ENCODE data around the gene SEC14L3. TPM values are rescaled to one million over a fixed set of nuclear protein-coding genes. Genes with fewer than 3 reads are reported as not detected.
"Not testable (repeated sequence)": the region's sequence is repeated elsewhere in the genome, so short reads cannot be mapped to it uniquely, and the experiment has no call there.

SEC14L3 gene
- total RNA-seq, 1 experiment from 2014 or later: not detected

DNA sequence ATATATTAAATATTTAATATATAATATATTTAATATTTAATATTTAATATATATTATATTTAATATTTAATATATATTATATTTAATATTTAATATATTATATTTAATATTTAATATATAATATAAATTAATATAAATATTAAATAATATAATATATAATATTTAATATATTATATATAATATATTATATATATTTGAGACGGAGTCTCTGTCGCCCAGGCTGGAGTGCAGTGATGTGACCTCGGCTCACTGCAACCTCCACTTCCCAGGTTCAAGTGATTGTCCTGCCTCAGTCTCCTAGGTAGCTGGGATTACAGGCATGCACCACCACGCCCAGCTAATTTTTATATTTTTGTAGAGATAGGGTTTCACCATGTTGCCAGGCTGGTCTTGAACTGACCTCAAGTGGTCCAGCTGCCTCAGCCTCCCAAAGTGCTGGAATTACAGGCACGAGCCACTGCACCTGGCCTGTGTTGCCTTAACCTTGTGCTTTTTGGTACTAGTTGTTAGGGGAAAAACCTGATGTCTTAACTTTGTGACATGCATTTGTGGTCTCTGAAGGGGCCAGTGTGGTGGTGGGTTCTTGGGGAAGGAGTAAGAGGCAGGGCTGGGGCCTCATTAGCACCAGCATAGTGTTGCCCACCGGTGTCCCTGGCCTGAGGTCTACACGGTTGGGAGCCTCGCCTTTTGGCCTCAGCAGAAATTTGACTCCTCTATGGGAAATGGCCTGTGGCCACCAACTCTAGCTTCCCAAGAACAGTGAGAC lies 16.6 kb downstream of the SEC14L3 start:
- in situ Hi-C loops (cut with HindIII; ENCODE audit: low pct_unique_long_range_greater_than_20kb, low sequenced_read_pairs): no loop called here
- DNase-seq (ENCODE audit: low read depth, low spot score): no peak

DNA sequence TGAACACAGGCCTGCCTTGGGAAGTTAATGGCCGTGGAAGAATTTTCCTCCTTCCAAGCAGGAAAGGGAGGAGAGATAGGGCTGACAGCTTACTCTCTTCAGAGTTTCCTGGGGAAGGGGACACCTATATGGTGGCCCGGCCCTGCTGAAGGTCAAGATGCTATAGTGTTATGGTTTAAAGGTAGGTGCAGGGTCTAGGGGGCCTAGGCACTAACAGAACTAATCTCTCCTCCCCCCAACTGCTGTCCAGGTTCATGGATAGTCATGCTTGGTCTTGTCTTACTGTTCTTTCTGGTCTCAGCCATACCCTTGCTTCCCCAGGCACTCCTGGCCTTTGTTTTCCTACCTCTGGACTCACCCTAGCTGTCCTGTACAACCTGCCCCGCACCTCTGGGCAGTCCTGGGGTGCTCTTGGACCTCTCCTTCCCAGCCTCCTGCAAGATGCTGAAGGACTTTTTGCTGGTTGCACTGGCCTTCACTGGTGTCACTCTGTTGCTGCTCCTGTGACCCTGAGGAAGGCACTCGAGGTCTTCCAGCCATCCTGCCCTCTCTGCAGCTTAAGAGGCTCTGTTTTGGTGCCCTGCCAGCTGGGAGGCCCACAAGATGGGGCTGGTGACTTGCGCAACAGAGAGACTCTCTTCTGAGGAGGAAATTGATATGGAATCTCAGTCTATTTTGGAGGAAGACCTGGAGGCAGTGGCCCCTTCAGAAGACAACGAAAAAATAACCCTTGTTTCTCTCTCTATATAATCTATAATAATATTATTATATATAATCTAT lies 17.9 kb downstream of the SEC14L3 start:
- in situ Hi-C loops (cut with HindIII; ENCODE audit: low pct_unique_long_range_greater_than_20kb, low sequenced_read_pairs): no loop called here

DNA sequence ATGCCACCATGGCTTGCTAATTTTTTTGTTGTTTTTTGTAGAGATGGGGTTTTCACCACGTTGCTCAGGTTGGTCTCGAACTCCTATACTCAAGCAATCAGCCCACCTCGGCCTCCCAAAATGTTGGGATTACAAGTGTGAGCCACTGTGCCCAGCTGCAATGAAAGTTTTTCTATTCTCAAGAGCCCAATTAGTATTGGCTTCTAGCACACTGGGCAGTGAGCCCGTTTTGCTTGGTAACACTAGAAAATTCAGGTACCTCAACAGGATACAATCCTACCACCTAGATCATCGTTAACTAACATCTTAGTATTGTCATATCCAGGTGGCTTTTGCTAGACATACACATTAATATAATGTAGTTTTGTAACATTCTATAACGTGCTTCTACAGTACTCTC lies 19.0 kb downstream of the SEC14L3 start:
- no peak for DNase-seq (ENCODE audit: low read depth, low spot score)
- in situ Hi-C loops (cut with HindIII; ENCODE audit: low pct_unique_long_range_greater_than_20kb, low sequenced_read_pairs): no loop called here

More for the DNA sequence above, 17.9 kb downstream of the SEC14L3 start:
- peak; percentile 33 for DNase-seq (ENCODE audit: low read depth, low spot score)

DNA sequence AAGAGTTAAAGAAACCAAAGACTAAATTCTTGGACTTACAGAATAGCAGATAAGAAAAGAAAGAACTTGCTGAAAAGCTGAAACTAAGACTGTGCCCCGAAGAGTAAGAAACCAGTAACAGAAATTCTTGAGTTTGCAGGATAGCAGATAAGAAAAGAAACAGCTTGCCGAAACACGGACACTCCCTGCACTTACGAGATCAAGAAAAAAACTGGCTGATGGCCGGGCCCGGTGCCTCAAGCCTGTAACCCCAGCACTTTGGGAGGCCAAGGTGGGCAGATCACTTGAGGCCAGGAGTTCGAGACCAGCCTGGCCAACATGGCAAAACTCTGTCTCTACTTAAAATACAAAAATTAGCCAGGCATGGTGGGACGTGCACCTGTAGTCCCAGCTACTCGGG lies 20.3 kb downstream of the SEC14L3 start:
- in situ Hi-C loops (cut with HindIII; ENCODE audit: low pct_unique_long_range_greater_than_20kb, low sequenced_read_pairs); DNase-seq (ENCODE audit: low read depth, low spot score): not testable (repeated sequence)

DNA sequence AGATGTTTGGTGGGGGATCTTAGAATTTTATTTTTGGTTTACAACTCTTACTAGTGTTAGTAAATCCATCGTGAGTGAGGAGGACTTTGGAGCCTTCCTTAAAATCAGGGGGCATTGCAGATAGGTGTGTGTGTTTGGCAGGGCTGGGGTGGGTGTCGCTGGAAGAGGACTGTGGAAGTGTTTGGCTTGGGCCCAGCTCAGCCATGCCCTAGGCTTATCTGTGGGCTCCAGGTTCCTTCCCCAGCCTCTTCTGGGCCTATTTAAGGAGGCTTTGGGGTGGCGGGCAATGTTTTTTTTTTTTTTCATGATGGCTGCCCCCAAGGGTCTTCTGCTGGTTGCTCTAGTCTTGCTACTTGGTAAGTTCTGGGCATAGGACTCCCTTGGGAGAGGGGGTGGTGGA lies 24.2 kb downstream of the SEC14L3 start:
- no peak for DNase-seq (ENCODE audit: low read depth, low spot score)
- in situ Hi-C loops (cut with HindIII; ENCODE audit: low pct_unique_long_range_greater_than_20kb, low sequenced_read_pairs): no loop called here

DNA sequence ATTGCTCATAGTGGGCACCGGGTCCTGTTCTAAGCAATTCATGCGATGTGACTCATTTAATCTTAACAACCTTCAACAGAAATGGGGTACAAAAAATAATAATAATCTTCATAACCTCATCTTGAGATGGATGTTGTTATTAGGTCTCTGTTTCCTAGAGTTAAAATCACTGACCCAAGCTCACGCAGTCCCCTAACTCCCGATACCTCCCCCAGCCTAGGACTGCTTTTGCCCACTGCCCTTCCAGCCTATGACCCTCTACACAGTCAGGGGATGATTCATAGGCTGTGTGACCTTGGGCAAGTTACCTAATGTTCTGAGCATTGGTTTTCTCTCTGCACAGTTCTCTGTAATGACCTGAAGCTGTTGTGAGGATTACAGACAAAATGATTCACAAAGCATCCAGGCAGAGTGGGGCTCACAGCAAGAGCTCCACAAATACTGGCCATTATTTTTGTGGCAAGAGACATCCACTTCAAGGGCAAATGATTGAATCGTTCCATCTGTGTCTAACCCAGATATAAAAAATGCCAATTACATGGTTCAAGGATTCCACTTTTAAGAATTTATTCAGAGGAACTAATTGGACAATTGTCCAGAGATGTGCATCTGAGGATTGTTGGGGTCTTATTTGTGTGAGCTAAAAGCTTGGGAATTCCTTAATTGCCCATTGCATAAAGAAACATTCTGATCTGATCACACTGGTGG lies 26.2 kb downstream of the SEC14L3 start:
- in situ Hi-C loops (cut with HindIII; ENCODE audit: low pct_unique_long_range_greater_than_20kb, low sequenced_read_pairs): no loop called here
- DNase-seq (ENCODE audit: low read depth, low spot score): no peak

DNA sequence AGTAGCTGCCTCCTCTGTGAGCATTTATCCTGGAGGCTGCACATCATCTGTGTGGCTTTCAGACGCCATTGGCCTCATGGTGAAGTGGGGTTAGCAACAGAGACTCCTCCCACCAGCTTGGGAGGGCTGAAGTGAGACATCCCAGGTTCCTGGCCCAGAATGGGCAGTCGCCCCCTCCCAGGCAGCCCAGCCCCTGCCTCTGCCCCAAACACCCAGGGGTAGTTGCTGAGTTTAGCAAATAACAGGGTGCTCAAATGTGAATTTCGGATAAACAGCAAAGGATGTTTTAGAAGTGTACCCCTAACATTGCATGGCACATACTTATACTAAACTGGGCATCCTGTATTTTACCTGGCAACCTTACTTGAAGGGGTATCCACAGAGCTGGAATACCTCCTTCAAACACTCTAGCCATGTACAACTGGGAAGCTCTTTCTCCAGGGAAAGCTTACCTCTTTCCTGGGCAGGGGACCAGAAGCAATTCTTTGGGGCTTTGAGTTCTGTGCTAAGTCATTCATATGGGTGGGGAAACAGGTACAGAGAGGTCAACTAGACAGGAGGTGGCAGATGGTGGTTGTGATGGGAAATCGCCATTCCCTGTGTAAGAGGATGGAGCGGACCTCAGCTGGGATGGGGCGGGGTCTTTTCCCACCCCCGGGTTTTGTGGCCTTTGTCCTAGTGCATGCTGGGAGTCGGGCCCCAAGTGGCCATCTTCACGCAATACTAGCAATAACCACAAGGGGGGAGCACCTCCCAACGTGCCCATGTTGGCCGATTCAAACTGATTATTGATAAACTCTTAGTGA lies 27.0 kb downstream of the SEC14L3 start:
- DNase-seq (ENCODE audit: low read depth, low spot score): peak; percentile 82
- in situ Hi-C loops (cut with HindIII; ENCODE audit: low pct_unique_long_range_greater_than_20kb, low sequenced_read_pairs): no loop called here

DNA sequence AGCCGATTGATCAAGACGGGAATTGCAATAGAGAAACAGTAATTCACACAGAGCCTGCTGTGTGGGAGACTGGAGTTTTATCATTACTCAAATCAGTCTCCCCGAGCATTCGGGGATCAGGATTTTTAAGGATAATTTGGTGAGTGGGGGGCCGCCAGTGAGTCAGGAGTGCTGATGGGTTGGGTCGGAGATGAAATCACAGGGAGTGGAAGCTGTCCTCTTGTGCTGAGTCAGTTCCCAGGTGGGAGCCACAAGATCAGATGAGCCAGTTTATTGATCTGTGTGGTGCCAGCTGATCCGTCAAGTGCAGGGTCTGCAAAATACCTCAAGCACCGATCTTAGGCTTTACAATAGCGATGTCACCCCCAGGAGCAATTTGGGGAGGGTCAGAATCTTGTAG lies 30.7 kb downstream of the SEC14L3 start:
- in situ Hi-C loops (cut with HindIII; ENCODE audit: low pct_unique_long_range_greater_than_20kb, low sequenced_read_pairs): no loop called here
- DNase-seq (ENCODE audit: low read depth, low spot score): no peak

DNA sequence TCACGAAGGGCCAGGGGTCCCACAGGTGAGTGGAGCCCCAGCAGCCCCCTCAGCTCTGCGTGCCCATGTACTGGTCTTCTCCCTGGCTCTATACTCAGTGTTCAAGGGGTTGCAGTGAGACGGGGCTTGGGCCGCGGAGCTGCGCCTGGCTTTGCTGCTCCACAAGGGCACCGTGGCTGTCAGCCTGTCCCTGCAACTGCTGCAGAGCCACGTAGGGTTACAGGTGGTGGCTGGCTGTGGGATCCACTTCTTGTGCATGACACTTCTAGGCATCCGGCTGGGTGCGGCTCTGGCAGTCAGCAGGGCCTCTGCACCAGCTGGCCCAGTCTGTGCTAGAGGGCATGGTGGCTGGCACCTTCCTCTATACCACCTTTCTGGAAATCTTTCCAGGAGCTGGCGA lies 32.0 kb downstream of the SEC14L3 start:
- DNase-seq (ENCODE audit: low read depth, low spot score): no peak
- in situ Hi-C loops (cut with HindIII; ENCODE audit: low pct_unique_long_range_greater_than_20kb, low sequenced_read_pairs): no loop called here

DNA sequence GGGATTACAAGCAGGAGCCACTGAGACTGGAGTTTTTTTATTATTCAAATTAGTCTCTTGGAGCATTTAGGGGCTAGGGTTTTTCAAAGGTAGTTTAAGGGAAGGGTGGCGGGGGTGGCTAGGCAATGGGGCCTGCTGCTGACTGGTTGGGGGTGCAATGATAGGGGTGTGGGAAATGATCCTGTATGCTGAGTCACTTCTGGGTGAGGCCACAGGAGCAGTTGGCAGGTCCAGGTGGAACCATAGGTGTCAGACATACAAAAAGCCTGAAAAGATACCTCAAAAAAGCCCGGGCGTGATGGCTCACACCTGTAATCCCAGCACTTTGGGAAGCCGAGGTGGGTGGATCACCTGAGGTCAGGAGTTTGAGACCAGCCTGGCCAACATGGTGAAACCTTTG lies 32.6 kb downstream of the SEC14L3 start:
- no peak for DNase-seq (ENCODE audit: low read depth, low spot score)
- in situ Hi-C loops (cut with HindIII; ENCODE audit: low pct_unique_long_range_greater_than_20kb, low sequenced_read_pairs): no loop called here

DNA sequence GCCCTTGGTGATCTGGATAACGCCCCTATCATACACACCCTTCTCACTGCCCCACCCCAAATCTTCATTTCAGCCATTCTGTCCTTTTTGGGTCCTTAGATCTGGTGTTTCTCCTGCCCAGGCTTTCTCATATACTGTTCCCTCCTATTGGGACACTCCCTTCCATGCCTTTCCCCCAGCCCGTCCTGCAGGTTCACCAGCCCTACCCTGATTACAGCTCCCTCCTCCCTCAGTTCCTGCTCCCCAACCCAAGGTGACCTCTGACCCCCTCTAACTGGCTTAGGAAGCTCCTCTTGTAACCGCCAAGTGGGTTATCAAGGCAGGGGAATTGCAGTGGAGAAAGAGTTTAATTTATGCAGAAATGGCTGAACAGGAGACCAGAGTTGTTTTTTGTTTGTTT lies 33.3 kb downstream of the SEC14L3 start:
- DNase-seq (ENCODE audit: low read depth, low spot score): no peak
- in situ Hi-C loops (cut with HindIII; ENCODE audit: low pct_unique_long_range_greater_than_20kb, low sequenced_read_pairs): no loop called here

DNA sequence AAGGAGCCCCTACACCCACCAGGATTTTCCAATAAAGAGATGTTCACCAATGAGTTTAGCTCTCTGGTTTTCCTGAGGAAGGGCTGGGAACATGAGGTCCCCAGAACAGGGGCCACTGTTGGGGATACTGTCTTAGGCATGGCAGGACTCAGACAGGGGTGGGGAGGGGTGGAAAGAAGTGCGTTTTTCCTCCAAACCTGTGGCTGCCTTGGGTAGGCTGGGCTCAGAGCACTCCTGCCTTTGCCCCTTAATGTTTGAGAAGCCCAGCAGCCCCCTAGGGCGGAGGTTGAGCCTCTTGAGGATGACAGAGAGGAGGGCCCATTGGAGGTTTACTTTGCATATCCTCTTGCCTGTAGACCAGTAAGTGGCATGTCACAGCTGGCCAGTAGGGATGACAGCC lies 35.6 kb downstream of the SEC14L3 start:
- no peak for DNase-seq (ENCODE audit: low read depth, low spot score)
- in situ Hi-C loops (cut with HindIII; ENCODE audit: low pct_unique_long_range_greater_than_20kb, low sequenced_read_pairs): no loop called here

DNA sequence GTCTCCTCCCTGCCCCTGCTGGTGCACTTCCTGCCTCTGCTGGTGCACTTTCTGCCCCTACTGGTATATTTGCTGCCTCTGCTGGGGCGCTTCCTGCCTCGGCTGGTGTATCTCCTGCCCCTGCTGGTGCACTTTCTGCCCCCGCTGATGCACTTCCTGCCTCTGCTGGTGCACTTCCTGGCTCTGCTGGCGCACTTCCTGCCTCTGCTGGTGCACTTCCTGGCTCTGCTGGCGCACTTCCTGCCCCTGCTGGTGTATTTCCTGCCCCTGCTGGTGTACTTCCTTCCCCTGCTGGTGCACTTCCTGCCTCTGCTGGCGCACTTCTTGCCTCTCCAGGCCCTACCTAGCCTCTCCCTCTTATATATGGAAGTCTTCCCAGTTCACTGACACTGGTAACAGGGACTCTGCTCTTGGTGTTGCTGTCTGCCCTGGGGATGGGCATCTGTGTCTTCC lies 36.1 kb downstream of the SEC14L3 start:
- in situ Hi-C loops (cut with HindIII; ENCODE audit: low pct_unique_long_range_greater_than_20kb, low sequenced_read_pairs): no loop called here
- no peak for DNase-seq (ENCODE audit: low read depth, low spot score)

DNA sequence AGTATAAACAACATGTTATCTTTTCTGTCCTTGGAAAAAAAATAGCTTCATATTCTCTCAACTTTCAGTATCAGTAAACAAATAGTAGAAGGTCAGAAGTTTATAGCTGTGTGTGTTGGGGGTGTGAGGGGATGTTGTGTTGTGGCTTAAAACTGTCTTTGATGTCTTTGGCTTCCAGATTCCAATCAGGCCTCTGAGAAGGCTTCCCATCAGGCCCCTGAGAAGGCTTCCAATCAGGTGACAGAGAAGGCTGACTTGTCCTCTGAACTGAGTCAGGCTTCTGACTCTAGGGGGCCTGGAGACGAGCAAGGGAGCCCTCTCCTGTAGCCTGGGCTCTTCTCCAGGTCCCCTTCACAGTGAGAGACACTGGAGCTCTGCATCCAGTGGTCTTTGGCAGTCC lies 37.0 kb downstream of the SEC14L3 start:
- in situ Hi-C loops (cut with HindIII; ENCODE audit: low pct_unique_long_range_greater_than_20kb, low sequenced_read_pairs): no loop called here
- no peak for DNase-seq (ENCODE audit: low read depth, low spot score)

DNA sequence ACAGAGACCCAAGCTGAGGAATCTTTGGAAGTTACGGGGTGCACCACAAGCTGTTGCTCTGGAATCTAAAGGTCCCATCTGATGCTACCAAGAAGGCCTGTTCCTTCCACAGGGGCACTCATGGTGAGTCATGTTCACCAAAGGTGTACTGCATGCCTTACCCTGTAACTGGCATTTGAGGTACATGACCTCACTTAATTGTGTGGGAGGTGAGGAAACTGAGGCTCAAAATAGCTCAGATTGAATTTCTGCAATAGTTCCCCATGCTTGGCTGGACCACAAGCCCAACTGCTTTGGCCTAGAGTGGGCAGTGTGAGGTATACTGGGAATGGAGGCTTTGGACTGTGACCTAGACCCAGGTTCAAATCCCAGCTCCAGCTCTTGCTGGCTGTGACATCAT lies 38.0 kb downstream of the SEC14L3 start:
- no peak for DNase-seq (ENCODE audit: low read depth, low spot score)
- in situ Hi-C loops (cut with HindIII; ENCODE audit: low pct_unique_long_range_greater_than_20kb, low sequenced_read_pairs): no loop called here

DNA sequence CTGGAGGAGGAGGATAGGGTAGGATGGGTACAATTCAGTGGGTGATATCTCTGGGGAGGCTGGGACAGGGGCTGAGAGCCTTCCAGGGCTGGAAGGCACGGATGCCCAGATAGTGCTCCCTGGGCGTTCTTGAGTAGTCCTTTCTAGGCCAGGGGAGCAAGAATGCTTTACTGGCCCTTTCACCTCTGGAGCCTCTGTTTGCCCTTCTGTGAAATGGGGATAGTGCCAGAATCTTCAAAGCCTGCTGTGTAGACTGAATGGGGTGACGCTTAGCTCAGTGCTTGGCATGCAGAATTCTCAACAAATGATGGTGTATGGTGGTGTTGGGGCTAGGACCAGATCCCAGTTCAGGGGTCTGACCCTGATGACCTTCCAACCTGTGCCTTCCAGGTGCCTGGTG lies 38.6 kb downstream of the SEC14L3 start:
- no peak for DNase-seq (ENCODE audit: low read depth, low spot score)
- in situ Hi-C loops (cut with HindIII; ENCODE audit: low pct_unique_long_range_greater_than_20kb, low sequenced_read_pairs): no loop called here

DNA sequence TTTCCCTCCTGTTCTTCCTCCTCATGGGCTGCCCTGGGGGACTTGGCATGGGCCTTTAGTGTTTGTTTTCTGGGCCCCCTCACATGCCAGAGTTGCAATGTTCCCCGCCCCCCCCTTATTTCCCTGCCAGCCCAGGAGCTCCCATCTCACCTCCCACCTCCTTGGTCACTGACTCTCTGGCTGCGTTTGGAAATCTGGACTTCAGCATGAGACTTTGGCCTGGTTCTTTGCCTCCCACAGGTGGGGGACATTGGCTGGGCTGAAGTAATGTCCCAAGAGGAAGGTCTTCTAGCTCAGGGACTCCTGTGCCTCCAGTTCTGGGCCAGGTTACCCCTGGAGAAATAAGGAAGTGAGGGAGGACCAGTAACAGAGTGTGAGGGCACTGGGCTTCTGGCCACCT lies 39.3 kb downstream of the SEC14L3 start:
- DNase-seq (ENCODE audit: low read depth, low spot score): no peak
- in situ Hi-C loops (cut with HindIII; ENCODE audit: low pct_unique_long_range_greater_than_20kb, low sequenced_read_pairs): no loop called here

DNA sequence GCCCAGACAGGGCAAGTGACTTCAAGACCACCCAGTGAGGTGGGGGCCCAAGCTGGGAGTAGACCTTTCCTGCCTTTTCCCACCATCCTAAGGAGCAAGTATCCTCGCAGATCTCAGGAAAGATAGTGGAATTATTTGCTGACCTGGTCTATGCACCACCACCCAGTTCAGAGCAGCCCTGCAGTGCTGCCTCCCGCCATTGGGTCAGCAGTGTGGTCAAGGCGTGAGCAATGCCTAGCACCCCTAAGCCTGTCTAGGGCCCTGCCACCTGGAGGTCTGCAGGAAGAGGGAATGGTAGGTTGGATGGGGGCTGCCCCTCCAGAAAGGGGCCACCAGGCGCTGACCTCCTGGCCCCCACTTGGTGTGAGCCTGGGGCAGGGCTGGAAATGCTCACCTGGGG lies 39.7 kb downstream of the SEC14L3 start:
- in situ Hi-C loops (cut with HindIII; ENCODE audit: low pct_unique_long_range_greater_than_20kb, low sequenced_read_pairs): no loop called here
- DNase-seq (ENCODE audit: low read depth, low spot score): no peak
